ENCODE measurements around the gene GNB2.
"Not testable (repeated sequence)": the region's sequence is repeated elsewhere in the genome, so short reads cannot be mapped to it uniquely, and the experiment has no call there.

The GNB2 gene

GRCh38 chr7:100722480-100723212, 49.1 kb downstream of the GNB2 start:
- H3K9ac ChIP-seq = no peak overlapping the region
- no peak overlapping the region for H3K4me2 ChIP-seq
- no peak overlapping the region for H3K27ac ChIP-seq
- no peaks in the 10 kb centered on the region for H3K36me3 ChIP-seq
- no peak overlapping the region for H3K4me3 ChIP-seq
- H3K4me1 ChIP-seq = peaks cover 0 to 21% (median 11%) of the 10 kb centered on the region in 10 experiments; a peak in 13 of 20 replicates
- H3K9me3 ChIP-seq (replicated peaks in 1 of 11) = peaks cover 0 to 14% (median 8%) of the 10 kb centered on the region in 11 experiments; a peak in 14 of 22 replicates
- no peak for TF ChIP-seq Cebpa-rat (IDR thresholded peaks at IDR 0.05)
- H4K20me1 ChIP-seq = peaks cover 0 to 8% (median 0%) of the 10 kb centered on the region in 11 experiments; a peak in 2 of 22 replicates
- peaks cover 27 to 50% (median 44%) of the 10 kb centered on the region in 11 experiments for H3K27me3 ChIP-seq

- Histone ChIP-seq H3K27me3 (peaks cover 27 to 49% (median 44%) of the 10 kb centered on the region in 11 experiments), H3K9me3 (replicated peaks in 1 of 11) (peaks cover 0 to 7% (median 4%) of the 10 kb centered on the region in 11 experiments; a peak in 6 of 22 replicates), H3K4me1 (peaks cover 0 to 21% (median 11%) of the 10 kb centered on the region in 10 experiments; a peak in 13 of 20 replicates), H3K36me3 (no peaks in the 10 kb centered on the region), H3K4me2 (no peak overlapping the region), H3K27ac (no peak overlapping the region), H3K9ac (no peak overlapping the region), H3K4me3 (no peak overlapping the region), H4K20me1 (peaks cover 0 to 8% (median 0%) of the 10 kb centered on the region in 11 experiments; a peak in 2 of 22 replicates)
- no peak for TF ChIP-seq Cebpa-rat (IDR thresholded peaks at IDR 0.05)
Measured at GRCh38 chr7:100723732-100724275, 50.3 kb downstream of the GNB2 start.

DNA sequence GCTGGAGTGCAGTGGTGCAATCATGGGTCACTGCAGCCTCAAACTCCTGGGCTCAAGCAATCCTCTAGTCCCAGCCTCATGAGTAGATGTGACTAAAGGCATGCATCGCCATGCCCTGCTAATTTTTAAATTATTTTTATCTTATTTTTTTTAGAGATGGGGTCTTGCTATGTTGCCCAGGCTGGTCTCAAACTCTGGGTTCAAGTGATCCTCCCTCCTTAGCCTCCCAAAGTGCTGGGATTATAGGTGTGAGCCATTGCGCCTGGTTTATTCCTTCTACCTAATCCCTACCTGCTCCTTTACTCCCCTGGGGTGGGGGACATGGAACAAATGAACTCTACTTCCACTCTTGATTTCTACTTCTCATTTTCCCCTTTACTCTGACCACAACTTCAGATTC, 50.8 kb downstream of the GNB2 start:
- not testable (repeated sequence) for H3K36me3 ChIP-seq; H3K9me3 ChIP-seq (replicated peaks in 1 of 11); H3K4me3 ChIP-seq; H4K20me1 ChIP-seq; H3K27ac ChIP-seq
- Histone ChIP-seq H3K4me1 (peaks cover 0 to 21% (median 11%) of the 10 kb centered on the region in 10 experiments; a peak in 13 of 20 replicates), H3K9ac (0 out of 22 replicates have a peak overlapping the region, but pooled peaks of 1 of the 11 experiments have one; percentile 31), H3K4me2 (peak overlapping the region in 4 of 11 experiments; percentile 24 to 77 (median 66); a peak in 1 of 22 replicates), H3K27me3 (peaks cover 27 to 47% (median 39%) of the 10 kb centered on the region in 11 experiments)

DNA sequence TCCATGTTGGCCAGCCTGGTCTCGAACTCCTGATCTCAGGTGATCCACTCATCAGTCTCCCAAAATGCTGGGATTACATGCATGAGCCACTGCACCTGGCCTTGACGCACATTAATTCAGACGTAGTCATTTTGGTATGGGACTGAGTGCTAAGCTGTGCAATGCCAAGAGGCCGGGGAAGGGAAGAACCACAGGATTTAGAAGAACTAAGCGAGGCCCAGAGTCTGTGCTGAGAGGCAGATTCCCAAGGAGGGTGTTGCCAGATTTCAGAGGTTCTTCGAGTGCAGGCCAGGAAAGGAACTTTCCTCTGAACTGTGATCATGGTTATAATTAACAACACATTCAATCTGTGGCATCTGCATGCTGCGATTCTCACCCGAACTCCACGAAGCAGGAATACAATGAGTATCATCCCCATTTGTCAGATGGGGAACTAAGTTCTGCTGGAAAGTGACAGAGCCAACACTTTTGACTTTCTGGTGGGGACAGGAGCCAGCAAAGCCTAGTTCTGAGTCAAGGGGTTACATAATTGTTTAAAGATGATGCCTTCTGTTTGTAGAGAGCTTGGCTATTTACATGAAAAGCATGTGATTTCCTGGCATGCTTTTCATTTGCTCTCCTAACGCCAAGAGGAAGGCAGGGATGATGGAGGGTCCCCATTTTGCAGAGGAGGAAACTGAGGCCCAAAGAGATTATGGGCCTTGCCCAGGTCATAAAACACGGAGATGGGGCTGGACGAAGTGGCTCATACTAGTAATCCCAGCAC, 53.6 kb downstream of the GNB2 start:
- Histone ChIP-seq H3K4me2 (no peak overlapping the region), H3K27me3 (peaks cover under 1 to 19% (median 11%) of the 10 kb centered on the region in 11 experiments; a peak in 19 of 22 replicates), H3K4me1 (peaks cover 0 to 8% (median 2%) of the 10 kb centered on the region in 10 experiments; a peak in 3 of 20 replicates), H3K36me3 (no peaks in the 10 kb centered on the region), H3K9ac (peak overlapping the region in 1 of 11 experiments; percentile 5; a peak in 1 of 22 replicates), H3K4me3 (no peak overlapping the region), H4K20me1 (peaks cover 0 to 8% (median 0%) of the 10 kb centered on the region in 11 experiments; a peak in 2 of 22 replicates), H3K9me3 (replicated peaks in 1 of 11) (no peaks in the 10 kb centered on the region), H3K27ac (no peak overlapping the region)
- no peak for TF ChIP-seq Cebpa-rat (IDR thresholded peaks at IDR 0.05)

DNA sequence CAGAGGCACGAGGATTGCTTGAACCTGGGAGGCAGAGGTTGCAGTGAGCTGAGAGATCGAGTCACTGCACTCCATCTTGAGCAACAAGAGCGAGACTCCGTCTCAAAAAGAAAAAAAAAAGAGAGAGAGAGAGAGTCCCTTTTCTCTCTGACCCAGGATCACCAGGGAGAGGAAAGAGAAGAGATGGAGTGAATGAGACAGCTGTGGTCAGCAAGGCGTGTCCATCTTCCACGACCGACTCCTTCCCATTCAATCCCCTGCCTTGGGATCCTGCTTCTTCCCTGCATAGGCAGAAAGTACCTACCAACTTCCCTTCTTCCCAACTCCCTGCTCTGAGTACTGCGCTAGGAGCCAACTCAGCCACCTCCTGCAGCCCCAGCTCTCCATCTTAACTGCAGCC, 54.7 kb downstream of the GNB2 start:
- TF ChIP-seq Cebpa-rat (IDR thresholded peaks at IDR 0.05) = no peak
- Histone ChIP-seq H3K36me3 (no peaks in the 10 kb centered on the region), H3K4me3 (no peak overlapping the region), H3K27me3 (peaks cover 0 to 9% (median under 1%) of the 10 kb centered on the region in 11 experiments; a peak in 8 of 22 replicates), H3K4me2 (no peak overlapping the region), H3K4me1 (peaks cover 0 to 8% (median 2%) of the 10 kb centered on the region in 10 experiments; a peak in 3 of 20 replicates), H3K9ac (0 out of 22 replicates have a peak overlapping the region, but pooled peaks of 1 of the 11 experiments have one; percentile 4), H3K27ac (no peak overlapping the region), H4K20me1 (peaks cover 0 to 4% (median 0%) of the 10 kb centered on the region in 11 experiments; a peak in 2 of 22 replicates), H3K9me3 (replicated peaks in 1 of 11) (no peaks in the 10 kb centered on the region)
